ENCODE data around the gene C13orf46. TPM values are rescaled to one million over a fixed set of nuclear protein-coding genes. Genes with fewer than 3 reads are reported as not detected.

The C13orf46 gene
- total RNA-seq, 4 donors from 2014 or later: 0.41 to 77.4 (median 1.1) TPM; not detected in 1

DNA sequence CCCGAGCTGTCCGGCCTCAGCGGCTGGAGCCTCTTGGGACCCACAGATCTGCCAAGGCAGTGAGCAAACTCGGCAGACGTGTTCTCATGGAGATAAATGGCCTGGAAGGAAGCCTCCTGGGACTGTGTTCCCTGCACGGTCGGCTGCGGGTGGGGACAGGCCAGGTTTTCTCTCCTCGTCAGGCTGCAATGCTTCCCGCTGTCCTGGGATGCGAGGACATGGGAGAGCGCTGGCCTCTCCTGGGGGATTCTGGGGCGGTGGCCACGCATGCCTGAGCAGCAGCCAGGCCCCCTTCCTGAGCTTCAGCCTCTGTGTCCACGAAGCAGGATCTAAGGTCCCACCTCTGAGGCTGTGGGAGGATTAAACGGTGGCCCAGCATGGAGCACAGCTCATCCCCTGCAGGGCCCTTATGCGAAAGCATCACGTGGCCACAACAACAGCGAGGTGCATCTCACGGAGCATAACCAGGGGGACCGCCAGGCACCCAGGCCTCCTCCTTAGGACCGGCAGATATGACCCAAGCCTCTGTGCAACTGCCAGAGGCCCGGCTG is 21.2 kb upstream of the C13orf46 start:
- no peak for DNase-seq
- 87% methylated on average over 21 of the region's 23 CpGs; no CpG with 5 or more reads in 1 of the 2 donors for whole genome bisulfite sequencing, 2 donors (ENCODE audit: low coverage in 1 of 2)
- in situ Hi-C loops (cut with MboI; ENCODE audit: low pct_ligation_motif_present in 1 of 4, low pct_unique_long_range_greater_than_20kb in 1 of 4, low sequenced_read_pairs in 3 of 4): no loop called here

GRCh38 chr13:113992276-113993005 is 18.6 kb upstream of the C13orf46 start:
- peaks cover 0 to under 1% (median 0%) of the 10 kb centered on the region in 4 donors for H3K4me1 ChIP-seq
- no peaks in the 10 kb centered on the region for H3K27me3 ChIP-seq
- no peaks in the 10 kb centered on the region for H3K36me3 ChIP-seq
- in situ Hi-C loops (cut with MboI; ENCODE audit: low pct_ligation_motif_present in 1 of 4, low pct_unique_long_range_greater_than_20kb in 1 of 4, low sequenced_read_pairs in 3 of 4) (no loop called here), intact Hi-C loops (cut with DNase I; ENCODE audit: low total_unique reads) (no loop called here)
- H3K4me3 ChIP-seq: no peak overlapping the region
- 94% methylated on average over 6 to 21 of the region's 21 CpGs for WGBS, 2 donors (ENCODE audit: low coverage in 1 of 2)
- H3K9me3 ChIP-seq: no peaks in the 10 kb centered on the region
- DNase-seq: no peak
- no peak overlapping the region for H3K27ac ChIP-seq
- no peak for TF ChIP-seq EP300 (IDR thresholded peaks at IDR 0.05; ENCODE audit: low read depth)
- TF ChIP-seq CTCF (IDR thresholded peaks at IDR 0.05): no peak
- TF ChIP-seq POLR2AphosphoS5 (IDR thresholded peaks at IDR 0.05): no peak
- TF ChIP-seq POLR2A (IDR thresholded peaks at IDR 0.05): no peak

More for the DNA sequence above, 21.2 kb upstream of the C13orf46 start:
- Histone ChIP-seq H3K27me3 (no peaks in the 10 kb centered on the region), H3K36me3 (no peaks in the 10 kb centered on the region), H3K9me3 (no peaks in the 10 kb centered on the region), H3K4me3 (no peak overlapping the region), H3K4me1 (peaks cover 0 to 5% (median 1%) of the 10 kb centered on the region in 4 donors), H3K27ac (no peak overlapping the region)
- intact Hi-C loops (cut with DNase I; ENCODE audit: low total_unique reads): no loop called here
- TF ChIP-seq POLR2AphosphoS5 (IDR thresholded peaks at IDR 0.05) (no peak), CTCF (IDR thresholded peaks at IDR 0.05) (no peak), POLR2A (IDR thresholded peaks at IDR 0.05) (no peak), EP300 (IDR thresholded peaks at IDR 0.05; ENCODE audit: low read depth) (no peak)

DNA sequence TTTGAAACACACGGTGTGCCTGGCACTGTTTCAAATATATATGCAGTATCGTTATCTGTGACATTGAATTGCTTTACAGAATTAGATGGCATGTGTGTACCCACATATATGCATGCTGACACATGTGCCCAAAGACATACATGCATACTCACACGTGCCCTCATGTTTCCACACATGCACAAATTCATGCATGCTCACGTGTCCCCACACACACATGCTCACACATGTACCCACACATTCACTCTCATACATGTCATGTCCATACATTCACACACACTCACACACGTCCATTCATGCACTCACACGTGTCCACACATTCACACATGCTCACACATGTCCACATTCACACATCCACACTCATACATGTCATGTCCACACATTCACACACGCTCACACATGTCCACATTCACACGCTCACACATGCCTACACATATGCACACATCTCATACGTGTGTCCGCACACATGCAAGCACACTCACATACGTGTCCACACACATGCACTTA is 17.9 kb upstream of the C13orf46 start:
- H3K36me3 ChIP-seq: no peaks in the 10 kb centered on the region
- TF ChIP-seq EP300 (IDR thresholded peaks at IDR 0.05; ENCODE audit: low read depth) (no peak), CTCF (IDR thresholded peaks at IDR 0.05) (no peak), POLR2A (IDR thresholded peaks at IDR 0.05) (no peak), POLR2AphosphoS5 (IDR thresholded peaks at IDR 0.05) (no peak)

DNA sequence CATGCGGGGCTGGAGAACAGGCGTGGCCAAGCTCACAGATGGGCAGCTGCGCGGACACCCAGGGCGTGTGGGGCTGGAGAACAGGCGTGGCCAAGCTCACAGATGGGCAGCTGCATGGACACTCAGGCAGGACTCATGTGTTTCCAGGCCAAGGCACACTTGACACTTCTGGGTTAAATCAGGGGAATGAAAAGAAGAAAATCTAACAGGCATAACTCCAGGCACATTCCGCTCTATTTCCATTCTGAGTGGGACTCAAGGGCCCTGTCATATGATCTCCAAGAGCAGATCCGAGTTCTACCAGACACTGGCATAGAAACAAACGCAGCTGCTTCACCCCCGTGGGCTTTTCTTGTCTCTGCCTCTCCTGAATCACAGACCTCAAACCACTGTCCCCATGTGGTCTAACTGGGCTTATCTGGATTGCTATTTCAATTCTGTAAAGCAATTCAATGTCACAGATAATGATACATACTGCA is 17.4 kb upstream of the C13orf46 start:
- Histone ChIP-seq H3K4me3 (no peak overlapping the region), H3K9me3 (no peaks in the 10 kb centered on the region), H3K27me3 (no peaks in the 10 kb centered on the region), H3K27ac (no peak overlapping the region), H3K4me1 (no peaks in the 10 kb centered on the region), H3K36me3 (no peaks in the 10 kb centered on the region)
- TF ChIP-seq EP300 (IDR thresholded peaks at IDR 0.05; ENCODE audit: low read depth) (no peak), CTCF (IDR thresholded peaks at IDR 0.05) (no peak), POLR2A (IDR thresholded peaks at IDR 0.05) (no peak), POLR2AphosphoS5 (IDR thresholded peaks at IDR 0.05) (no peak)
- 70% methylated on average over 9 of the region's 10 CpGs; no CpG with 5 or more reads in 1 of the 2 donors for WGBS, 2 donors (ENCODE audit: low coverage in 1 of 2)
- intact Hi-C loops (cut with DNase I; ENCODE audit: low total_unique reads): no loop called here
- in situ Hi-C loops (cut with MboI; ENCODE audit: low pct_ligation_motif_present in 1 of 4, low pct_unique_long_range_greater_than_20kb in 1 of 4, low sequenced_read_pairs in 3 of 4): no loop called here
- DNase-seq: no peak

More for the DNA sequence above, 17.9 kb upstream of the C13orf46 start:
- Histone ChIP-seq H3K9me3 (no peaks in the 10 kb centered on the region), H3K4me1 (no peaks in the 10 kb centered on the region), H3K27me3 (no peaks in the 10 kb centered on the region), H3K4me3 (no peak overlapping the region), H3K27ac (no peak overlapping the region)
- DNase-seq: no peak
- in situ Hi-C loops (cut with MboI; ENCODE audit: low pct_ligation_motif_present in 1 of 4, low pct_unique_long_range_greater_than_20kb in 1 of 4, low sequenced_read_pairs in 3 of 4) (no loop called here), intact Hi-C loops (cut with DNase I; ENCODE audit: low total_unique reads) (no loop called here)
- WGBS, 2 donors (ENCODE audit: low coverage in 1 of 2): 93 to 95% methylated on average over 9 to 11 of the region's 11 CpGs
